HG03439 (cell line): ENCODE measurements around the gene CACNA1H.
"Not testable (repeated sequence)": the region's sequence is repeated elsewhere in the genome, so short reads cannot be mapped to it uniquely, and the experiment has no call there.

Experiments
- ATAC-seq: cut with Tn5 transposase; IDR thresholded peaks from one replicate; pipeline ENCODE4 v1.9.1; 2021; ENCODE audit warnings: mild to moderate bottlenecking, moderate library complexity; ENCODE audit not compliant: unreplicated experiment

CACNA1H gene

DNA sequence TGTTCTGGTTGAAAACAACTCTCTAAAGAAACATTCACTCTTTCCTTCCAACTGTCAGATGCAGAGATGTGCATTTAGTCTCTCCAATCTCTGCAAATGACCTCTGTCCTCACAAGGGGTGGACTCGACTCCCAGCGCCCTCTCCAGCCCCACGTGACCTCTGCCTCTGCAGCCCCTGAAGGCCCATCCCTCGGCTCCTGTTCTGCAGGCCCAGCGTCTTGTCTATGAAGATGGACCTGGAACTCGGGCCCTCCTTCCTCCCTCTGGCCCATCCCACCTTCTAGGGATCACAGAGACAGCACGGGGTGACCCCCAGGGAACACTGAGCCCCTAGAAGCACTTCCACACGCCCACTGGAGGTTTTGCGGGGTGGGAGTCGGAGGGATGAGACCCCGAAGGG, 90.5 kb downstream of the CACNA1H start:
- not testable (repeated sequence) for ATAC-seq

DNA sequence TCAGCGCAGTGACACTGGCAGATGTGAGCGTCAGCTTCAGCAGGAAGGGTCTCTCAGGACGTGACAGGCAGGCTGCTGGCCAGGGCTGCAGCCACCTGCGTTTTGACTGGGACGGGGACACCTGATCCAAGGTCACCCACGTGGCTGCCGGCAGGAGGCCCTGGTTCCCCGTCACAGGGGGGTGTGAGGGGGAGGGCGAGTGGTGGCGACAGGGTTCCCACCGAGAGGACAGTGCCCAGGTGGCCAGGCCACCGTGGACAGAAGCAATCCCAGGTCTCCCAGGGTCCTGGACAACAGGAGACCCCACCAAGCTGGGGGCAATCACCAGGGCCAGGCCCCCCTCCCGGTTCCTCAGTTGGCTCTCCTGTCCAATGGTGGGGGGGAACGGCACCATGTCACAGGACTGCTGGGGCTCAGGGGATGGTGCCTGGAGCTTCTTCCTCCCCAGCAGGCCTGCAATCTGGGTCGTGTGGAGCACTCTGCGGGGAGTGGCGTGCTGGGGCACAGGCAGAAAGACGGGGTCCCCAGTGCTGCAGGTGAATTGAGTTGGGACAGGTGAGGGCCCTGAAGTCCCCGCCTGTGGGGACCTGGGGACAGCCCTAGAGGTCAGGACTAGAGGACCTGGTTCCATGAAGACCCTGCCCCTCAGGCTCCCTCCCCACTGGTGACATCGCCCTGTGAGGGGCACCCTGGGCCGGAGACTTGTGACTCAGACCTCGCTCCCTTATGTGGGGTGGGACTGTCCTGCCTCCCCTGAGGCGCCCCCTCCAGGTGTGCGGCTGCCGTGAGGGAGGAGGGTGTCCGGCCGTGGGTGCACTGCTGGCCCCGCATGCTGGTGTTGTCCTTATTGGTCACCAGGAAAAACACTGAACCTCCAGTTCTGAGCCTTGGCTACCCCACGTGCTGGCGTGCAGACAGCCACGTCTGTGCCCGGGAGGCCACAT, 91.3 kb downstream of the CACNA1H start:
- not testable (repeated sequence) for ATAC-seq

DNA sequence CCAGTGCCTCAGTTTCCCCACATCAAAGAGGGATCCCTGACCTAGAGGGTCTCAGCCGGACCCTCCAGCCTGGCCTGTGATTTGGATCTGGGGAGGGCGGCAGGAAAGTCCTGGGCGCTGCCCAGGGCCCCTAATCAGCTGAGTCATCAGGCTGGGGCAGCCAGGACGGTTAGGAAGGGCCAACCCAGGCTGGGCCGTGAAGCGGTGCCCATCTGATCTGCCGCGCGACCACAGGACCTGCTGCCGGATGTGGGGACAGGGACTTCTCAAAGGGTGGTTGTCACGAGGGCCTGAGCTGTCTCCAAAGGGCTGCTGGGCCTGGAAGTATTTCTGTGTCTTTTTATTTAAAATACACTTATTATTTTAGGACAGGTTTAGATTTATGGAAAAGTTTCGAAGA, 92.0 kb downstream of the CACNA1H start:
- no peak for ATAC-seq

GRCh38 chr16:1245452-1246020, 92.6 kb downstream of the CACNA1H start:
- ATAC-seq, result no peak

DNA sequence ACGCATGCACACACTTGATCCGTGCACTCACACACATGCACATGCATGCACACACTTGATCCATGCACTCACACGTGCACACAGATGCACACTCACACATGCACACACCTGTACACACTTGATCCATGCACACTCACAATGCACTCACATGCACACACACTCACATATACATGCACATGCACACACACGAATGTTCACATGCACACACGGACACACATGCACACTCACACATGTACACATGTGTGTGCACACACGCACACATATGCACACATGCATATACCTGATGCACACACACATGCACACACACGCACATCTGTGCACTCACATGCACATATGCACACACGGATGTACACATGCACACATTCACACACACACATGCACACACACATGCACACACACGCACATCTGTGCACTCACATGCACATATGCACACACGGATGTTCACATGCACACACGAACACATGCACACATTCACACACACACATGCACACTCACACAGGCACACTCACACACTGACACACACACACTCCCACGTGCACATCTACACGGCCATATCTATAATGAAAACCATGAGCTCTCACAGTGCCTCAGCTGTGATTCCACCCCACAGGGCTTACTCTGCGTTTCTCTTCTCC, 95.1 kb downstream of the CACNA1H start:
- ATAC-seq, result not testable (repeated sequence)

DNA sequence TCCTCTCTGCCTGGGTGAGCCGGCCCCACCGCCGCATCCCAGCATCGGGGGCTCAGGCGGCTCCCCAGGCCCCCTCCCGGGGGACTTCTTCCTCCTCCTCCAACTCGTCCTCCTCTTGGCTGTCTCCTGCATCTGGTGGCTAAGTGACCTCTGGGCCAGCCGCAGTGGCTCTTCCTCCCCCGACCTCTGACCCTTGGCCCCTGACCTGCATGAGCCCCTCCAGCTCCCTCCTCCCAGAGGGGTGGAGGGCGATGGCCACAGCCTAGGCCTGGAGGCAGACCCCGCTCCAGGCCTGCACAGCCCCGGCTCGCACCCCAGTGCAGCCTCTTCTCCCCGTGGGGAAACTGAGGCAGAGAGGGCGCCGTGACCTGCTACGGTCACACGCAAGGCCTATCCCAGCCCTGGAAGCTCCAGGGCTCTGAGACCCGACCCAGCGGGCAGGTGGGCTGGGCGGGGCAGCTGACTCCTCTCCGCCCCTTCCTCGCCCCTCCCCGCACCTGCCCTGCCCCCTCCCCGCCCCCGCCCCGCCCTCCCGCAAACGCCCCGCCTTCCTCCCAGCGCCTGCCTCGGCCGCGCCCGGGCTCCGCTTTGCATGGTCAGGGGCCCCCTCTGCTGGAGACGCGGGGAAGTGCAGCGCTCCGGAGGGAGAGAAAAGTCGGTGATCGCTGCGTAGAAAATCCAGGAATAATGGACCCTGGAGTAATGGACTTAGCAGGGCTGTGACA, 96.3 kb downstream of the CACNA1H start:
- not testable (repeated sequence) for ATAC-seq

DNA sequence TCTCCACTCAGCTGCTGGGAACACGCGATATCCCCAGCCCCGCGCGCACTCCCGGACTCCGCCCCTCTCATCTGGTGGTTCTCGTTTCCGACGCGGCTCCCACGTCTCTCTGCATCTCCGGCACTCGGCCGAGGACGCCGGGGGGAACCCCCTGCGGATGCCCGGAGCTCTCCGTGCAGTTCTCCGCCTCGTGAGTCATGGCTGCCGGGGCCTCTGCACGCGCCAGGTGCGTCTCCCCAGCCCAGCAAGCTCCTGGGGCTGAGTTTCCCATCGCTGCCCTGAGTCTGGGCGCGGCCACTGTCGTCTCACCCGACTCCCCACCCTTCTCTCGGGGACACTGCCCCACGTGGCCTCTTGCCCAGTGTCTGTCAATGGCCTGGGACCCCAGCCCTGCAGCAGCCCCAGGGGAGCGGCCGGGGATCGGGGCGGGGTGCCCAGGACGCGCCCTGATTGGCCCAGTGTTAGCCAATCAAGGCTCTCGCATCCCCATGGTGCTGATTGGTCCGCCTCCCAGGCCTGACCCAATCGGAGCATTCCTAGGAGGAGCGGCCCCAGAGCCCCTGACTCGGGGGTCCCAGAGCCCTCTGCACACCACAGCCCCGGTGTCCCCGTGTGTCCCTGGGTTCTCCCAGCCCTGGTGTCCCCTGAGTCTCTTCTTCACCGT, 100.9 kb downstream of the CACNA1H start:
- ATAC-seq, result not testable (repeated sequence)

GRCh38 chr16:1254821-1255220, 101.9 kb downstream of the CACNA1H start:
- ATAC-seq, result not testable (repeated sequence)

DNA sequence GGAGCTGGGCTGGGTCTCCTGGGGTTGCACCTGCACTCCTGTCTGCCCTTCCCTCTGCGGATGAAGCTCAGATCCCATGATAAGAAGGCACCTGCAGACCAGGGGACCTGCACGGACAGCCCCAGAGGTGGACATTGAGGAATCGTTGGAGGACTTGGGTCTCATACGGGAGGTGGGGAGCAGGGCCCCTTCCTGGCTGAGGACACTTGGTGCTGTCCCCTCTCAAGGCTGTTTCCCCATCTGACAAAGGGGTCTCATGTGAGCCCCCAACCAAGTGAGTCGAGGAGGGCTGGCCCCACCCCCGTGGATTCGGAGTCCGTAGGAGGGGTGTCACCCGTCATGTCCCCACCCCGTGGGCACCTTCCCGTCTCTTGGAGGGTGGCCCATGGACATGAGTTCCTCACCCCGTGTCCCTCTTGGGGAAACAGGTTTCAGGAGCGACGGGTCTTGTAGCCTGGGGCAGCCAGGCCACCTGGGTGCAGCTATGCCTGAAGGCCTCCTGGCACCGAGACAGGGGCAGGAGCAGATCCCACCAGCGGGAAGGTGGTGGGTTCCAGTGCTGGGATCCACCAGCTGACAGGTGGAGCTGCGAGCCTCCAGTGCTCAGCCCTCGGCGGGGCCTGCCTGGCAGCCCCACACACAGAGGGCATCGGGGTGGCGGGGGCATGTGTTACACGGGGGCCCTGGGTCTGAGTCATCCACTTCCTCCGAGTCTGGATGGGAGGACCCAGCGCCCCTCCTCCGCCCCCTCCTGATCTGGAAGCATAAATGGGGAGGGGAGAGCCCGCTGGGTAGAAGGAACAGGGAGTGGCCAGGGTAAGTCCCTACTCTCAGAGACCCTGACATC, 102.6 kb downstream of the CACNA1H start, which contains the start of gene TPSD1:
Gene TPSD1 (plus strand): TSS at position 794 of the 847 bp plus-strand sequence. CDS start 212 bp downstream, outside the sequence.
- not testable (repeated sequence) for ATAC-seq

DNA sequence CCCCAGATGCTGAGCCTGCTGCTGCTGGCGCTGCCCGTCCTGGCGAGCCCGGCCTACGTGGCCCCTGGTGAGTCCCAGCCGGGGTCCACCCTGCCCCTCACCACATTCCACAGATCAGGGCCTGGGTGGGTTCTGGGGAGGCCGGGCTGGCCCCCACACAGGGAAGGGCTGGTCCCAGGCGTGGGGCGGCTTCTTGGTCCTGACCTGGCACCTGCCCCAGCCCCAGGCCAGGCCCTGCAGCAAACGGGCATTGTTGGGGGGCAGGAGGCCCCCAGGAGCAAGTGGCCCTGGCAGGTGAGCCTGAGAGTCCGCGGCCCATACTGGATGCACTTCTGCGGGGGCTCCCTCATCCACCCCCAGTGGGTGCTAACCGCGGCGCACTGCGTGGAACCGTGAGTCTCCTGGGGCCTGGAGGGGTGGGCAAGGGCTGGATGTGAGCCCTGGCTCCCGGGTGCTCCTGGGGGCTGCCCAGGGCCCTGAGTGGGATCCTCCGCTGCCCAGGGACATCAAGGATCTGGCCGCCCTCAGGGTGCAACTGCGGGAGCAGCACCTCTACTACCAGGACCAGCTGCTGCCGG, 103.5 kb downstream of the CACNA1H start:
- not testable (repeated sequence) for ATAC-seq

DNA sequence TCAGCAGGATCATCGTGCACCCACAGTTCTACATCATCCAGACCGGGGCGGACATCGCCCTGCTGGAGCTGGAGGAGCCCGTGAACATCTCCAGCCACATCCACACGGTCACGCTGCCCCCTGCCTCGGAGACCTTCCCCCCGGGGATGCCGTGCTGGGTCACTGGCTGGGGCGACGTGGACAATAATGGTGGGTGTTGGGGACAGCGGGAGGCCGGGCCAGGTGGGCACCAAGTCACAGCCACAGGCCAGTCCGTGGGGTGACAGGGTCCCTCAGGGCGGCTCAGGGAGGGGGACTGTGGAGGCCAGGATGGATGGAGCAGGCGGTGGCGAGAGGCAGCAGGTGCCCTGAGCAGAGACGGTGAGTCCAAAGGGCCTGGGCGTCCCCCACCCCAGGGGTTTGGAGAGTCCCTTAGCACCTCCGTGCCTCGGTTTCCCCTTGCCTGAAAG, 104.0 kb downstream of the CACNA1H start:
- no peak for ATAC-seq

- no peak for ATAC-seq
Observed at GRCh38 chr16:1257561-1258224, 104.8 kb downstream of the CACNA1H start.

DNA sequence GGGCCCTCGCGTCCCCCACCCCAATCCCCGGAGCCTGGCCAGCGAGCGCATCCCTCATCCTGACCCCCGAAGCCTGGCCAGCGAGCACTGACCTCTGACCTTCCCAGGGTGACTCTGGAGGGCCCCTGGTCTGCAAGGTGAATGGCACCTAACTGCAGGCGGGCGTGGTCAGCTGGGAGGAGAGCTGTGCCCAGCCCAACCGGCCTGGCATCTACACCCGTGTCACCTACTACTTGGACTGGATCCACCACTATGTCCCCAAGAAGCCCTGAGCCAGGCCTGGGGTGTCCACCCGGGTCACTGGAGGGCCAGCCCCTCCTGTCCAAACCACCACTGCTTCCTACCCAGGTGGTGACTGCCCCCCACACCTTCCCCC, 105.3 kb downstream of the CACNA1H start:
- no peak for ATAC-seq

GRCh38 chr16:1258906-1259759, 106.2 kb downstream of the CACNA1H start:
- no peak for ATAC-seq

DNA sequence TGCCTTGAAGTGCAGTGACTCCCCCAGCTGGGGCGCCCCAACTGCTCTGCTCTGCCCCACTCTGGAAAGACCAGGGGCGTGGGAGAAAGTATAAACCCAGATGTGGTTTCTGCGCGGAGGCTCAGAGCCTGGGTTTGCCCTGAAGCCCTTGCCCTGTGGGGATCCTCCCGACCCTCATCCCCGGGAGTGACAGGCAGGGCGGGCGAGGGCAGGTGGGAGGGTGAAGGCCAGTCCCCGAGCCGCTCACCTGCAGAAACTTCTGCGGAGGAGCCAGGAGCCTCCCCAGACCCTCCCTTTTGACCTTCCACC, 106.8 kb downstream of the CACNA1H start:
- ATAC-seq, result no peak

DNA sequence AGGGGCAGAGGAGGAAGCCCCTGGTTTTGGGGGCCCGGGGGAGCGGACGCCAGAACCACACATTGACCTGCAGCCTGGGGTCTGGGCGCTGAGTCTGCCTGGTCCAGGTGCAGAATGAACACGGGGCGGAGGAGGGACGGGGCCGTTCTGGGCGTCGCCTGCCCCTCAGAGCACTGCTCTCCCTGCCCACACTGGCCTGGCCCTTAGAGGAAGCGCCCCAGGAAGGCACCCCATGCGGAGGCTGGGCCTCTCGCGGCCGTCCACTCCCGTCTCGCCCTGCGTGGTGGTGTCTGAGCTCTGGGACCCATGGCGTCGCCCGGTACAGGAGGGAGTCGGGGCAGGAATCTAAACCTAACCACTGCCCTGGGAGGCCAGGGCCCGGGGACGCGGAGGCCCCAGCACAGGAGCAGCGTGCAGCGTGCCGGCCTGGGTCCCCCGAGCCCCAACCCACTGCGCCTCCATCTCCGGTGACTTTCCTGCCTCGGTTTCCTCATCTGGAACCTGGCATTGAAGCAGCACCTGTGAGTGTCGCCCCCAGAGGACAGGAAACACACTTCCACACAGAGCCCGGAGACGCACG, 107.3 kb downstream of the CACNA1H start:
- no peak for ATAC-seq

DNA sequence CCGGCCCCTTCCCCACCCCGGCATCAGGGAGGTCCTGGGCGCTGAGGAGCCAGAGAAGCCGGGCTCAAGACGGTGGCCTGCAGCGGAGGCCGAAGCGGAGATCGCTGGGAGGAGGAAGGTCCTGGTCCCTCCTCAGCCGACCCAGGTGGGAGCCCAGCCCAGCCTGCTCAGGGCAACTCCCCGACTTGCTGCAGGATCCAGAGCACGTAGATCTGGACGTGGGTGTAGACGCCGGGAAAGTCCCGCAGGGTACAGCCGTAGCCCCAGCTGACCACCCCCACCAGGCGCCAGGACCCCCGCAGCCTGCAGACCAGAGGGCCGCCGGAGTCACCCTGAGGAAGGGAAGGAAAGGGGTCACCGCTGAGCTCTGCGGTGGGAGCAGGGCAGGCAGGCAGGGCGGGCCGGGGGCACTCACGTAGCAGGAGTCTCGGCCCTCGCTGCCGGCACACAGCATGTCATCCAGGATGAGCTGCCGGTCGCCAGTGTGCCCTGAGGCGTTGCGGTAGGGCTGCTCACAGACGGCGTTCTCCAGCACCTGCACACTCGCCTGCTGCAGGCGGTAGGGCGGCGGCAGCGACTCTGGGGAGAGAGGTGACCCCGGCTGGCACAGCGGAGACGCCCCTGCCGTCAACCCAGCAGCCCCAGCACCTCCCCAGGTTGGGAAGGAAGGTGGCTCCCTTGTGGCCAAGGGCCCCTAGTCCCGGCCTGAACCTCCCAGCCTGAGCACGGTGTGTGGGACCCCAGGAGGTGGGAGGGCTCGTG, 108.4 kb downstream of the CACNA1H start:
- no peak for ATAC-seq
